Glomerular endothelial cell (primary cell): Measurements from ENCODE around the gene MR1. TPM values are rescaled to one million over a fixed set of nuclear protein-coding genes. Genes with fewer than 3 reads are reported as not detected.

Source experiments
- DNase-seq: peaks from one replicate; pipeline ENCODE4 v3.0.0-alpha.2; 2011; ENCODE audit warnings: low read depth, low spot score; ENCODE audit errors: extremely low read depth
- total RNA-seq: library from RNA; depleted of rRNA; stranded (reverse); fragments of >200 nt; gene quantifications from 2 replicates; pipeline ENCODE4 v1.2.3, GENCODE V29; 2015

The MR1 gene
- total RNA-seq, 1 donor from 2014 or later: 1.2 TPM

DNA sequence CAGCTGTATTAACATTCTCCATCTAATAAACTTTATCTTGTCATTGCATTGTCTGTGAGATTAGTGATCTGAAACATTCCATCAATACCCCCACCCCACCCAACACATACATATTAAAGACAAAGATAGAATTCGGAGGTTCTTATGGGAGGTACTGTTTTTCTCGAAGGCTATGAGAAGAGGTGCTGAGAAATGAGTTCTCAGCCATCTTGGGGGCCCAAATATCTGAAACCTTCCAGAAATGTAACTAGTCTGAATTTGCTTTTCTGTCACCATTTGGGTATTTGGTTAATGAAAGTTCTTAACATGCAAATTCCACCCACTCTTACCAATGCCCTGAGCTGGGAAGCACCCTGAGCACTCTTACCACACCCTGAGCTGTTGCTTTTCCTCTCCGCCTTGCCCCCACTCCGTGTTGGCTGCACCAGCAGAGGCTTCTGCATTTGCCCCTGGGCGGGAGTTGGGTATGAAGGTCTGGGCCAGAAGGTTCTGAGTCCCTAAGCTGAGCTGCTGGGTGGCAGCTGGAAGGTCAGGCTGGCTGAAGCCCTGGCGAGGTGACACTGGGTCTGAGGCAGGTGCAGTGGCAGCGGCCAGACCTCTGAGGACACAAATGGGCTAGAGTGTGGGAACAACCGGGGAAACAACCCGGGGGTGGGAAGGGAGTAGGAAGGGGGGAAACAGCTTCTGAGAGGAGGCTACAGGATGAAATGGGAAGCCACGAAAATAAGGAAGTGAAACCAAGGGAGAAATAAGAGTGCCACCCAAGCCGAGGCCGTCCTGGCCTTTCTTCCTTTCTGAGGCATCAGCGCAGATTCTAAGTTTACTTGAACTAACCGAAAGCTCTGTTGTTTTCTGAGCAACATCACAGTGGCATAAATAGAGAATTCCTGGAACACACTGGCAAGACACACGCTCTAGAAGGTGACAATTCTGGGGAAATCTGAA lies 28.4 kb downstream of the MR1 start:
- no peak for DNase-seq

DNA sequence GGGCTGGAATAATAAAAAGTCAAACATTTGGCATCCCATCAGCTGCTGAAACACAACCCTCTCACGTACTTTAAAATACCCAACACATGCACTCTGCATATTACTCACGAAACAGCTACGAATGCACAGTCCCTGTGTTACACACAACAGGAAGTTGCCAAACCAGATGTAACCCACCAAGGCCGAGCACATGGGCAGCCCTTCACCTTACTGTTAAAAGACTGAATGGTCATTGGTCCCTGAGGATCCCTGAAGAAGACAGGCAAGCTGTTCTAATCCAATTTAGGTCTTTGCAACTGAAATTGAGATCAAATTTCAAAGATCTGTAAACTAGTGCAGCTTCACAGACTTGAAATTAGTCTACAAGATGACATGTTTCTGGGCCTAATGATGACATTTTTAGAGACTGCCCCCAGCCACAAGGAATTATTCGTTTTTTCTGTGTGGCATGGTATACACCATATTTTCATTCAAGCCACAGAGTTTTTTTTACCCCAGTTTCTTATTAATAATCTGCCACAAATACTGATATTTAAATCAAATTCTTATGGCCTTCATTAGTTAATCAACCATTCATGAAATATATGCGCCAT lies 29.1 kb downstream of the MR1 start:
- DNase-seq: no peak

DNA sequence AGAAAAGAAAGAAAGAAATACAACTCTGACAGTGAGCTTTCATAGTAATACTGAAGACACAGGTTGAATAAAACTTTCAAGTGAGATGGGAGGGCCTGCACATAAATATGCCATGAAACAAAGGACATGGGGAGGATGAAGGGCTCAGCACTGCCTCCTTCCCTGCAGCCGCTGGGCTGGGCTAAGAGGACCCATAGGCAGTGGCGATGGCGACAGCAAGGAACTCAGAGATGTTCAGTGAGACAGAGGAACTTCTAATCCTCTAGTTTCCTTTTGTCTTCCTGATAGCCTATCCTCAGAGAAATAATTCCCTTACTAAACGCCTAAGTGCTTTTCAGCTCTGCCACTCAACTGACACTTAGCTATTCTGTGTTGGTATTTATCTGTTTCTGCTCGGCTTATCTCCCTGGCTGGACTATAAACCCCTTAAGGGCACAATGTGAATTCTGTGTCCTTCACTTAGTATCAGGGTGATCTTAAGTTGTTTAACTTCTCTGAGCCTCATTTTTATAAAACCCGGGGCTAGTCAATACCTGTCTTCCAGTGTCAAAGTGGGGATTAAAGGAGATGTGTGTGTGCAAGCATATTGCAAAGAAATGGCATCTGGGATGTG lies 30.3 kb downstream of the MR1 start:
- no peak for DNase-seq

DNA sequence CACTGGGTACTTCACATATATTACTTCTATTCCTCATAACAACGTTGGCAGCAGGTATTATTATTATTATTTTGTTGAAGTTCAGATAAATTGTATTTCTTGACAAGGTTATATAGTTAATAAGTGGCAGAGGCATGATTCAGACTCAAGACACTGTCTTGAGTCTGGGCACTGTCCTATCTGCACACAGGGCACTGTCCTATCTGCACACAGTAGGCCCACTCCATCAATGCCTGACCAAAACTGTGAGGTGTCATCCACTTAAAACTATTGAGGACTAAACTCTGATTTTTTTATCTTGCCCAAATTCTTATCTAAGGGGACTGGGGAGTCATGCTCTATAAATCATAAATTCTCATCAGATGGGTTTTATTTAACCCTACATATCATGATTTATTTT lies 30.9 kb downstream of the MR1 start:
- no peak for DNase-seq

DNA sequence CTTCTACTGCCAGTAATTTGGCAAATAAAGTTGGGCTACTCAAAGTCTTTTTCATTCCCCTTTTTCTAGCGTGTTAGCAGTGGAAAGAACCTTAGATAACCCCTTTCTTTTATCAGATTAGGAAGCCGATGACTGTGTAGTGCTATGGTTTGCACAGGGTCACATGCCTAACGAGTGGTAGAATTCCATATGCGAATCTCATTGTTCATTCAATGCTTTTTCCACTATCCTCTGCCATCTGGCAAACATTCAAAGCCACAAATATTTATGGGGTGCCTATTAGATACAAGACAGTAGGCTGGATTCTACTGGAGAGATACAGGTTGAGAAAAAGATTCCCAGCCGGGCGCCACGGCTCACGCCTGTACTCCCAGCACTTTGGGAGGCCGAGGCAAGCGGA lies 39.9 kb downstream of the MR1 start:
- no peak for DNase-seq

DNA sequence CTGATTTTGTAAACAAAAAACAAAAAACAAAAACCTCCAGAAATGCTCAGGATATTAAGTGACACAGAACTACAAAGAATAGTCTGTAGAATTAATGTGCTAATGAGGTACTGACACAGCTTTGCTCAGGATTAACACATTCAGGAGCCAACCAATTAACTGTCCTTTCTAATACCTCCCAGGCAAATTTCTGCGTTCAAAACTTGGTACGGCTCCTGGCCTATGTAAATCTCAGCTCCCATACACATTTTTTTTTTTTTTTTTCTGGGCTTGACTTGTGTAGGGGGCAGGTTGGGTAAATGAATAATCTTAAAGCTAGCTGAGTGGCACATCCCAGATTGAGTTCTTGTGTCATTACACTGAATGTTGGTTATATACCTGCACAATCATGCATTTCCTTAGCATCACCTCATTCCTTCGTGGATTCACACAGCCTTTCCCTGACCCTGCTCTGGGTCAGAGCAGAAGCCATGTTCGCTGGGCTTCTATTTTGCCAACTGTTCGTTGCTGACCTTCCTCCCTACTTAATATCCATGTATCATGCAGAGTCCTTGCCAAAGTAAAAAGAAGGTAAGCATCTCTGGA lies 42.1 kb downstream of the MR1 start:
- DNase-seq: no peak

DNA sequence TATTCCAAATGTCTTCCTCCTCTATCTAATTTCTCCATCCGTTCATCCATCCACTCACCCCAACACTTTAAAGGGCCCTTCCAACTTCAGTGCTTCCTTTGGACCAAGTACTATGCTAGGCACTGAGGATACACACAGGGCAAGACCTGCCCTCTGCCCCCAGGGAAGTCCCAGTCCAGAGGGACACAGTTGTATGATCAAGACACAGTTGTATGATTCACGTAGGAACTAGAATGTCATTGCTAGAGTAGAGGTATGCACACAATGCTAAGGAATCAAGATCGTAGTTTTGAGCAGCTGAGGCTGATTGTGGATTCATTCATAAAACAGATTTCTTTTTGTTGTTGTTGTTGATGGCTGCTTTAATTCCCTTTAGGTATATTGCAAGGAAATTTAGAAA lies 43.1 kb downstream of the MR1 start:
- DNase-seq: no peak

DNA sequence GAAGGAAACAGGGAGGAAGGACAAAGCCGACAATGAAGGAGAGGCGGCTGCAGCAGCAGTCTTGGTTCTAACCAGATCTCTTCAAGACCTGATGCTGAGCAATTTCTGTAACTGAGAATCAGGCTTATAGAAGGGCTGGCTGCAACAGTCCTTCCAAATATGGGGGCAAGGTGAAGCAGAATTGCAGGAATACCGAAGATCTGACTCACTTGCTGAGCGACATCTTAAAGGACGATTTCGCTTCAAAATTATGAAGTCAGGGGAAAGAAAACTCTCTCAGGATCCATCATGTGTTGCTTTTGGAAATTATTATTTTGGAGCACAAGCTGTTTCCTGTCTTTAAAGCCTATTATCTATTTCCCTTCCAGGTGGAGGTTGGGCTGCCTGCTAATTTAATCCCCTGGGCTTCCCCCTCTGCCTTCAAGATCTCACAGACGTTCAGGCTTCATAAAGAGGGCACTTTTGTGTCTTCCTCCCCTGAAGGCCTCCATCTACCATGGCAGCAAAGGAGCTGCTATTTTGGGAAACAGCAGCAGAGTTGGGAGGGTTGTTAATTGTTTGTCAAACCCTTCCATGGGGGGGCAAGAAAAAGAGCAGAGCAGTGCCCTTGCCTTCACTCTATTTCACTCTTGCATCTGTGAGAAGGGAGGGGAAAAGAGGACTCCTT lies 43.9 kb downstream of the MR1 start:
- no peak for DNase-seq

DNA sequence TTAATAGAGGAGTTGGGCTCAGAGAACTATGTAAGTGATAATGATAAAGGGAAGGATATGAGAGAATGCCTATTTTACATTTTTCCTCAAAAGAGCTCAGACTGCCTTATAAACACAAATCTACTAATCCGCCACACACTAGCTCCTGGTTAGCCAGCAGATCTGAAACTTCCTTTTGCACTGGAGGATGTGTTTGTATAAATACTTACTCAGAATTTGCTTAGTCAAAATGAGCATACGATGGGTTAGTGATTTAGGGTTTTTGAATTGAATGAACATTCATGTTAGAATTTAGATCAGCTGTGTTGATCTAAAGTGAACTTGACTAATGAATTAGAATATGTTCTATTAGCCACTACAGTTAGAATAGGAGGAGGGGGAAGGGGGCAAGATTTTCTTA lies 45.6 kb downstream of the MR1 start:
- no peak for DNase-seq

DNA sequence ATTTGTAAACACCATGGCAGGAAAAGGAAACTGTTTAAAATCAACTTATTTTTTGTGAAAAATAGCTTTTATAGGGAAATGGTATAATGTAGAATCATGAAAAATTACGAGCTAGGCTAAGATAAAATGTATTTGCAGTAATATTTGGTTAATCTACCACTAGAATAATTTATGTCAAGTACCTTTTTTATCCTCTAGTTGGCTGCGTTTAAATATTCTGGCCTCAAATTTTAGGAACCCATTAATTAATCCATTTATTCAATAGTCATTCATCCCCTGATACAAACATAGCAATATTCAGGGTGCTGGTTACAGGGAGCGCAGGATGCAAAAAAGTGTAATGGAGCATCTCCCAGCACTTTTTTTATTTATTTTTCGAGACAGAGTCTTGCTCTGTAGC lies 46.1 kb downstream of the MR1 start:
- DNase-seq: no peak

DNA sequence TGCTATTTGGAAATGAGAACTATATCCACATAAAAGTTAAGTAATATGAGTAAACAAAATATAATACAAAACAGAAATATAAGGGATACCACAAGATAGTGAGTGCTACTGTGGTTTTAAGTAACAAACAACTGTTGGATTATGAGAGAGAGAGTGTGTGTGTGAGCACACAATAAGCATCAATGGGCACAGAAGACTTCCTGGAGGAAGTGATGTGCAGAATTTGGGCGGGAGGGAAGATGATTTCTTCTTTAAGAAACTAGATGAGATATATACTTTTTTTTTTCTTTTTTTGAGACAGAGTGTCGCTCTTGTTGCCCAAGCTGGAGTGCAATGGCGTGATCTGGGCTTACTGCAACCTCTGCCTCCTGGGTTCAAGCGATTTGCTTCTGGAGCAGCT lies 46.8 kb downstream of the MR1 start:
- DNase-seq: no peak

DNA sequence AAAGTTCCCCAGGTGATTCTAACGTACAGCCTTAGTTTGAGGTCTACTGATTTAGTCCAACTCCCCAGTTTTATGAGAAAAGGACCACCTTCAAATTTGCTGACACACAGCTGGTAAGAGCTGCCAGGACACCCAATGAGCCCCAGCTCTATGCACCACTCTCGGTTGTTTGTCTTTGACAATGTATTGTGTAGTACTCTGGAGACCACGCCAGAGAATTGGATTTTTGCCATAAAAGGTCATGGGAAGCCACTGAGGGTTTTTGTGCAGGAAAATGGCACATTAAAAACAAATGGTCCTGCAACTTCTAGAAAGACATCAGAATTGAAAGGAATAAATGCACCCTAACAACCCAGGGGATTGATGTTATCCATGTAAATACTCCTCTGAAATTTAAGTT lies 47.6 kb downstream of the MR1 start:
- no peak for DNase-seq

DNA sequence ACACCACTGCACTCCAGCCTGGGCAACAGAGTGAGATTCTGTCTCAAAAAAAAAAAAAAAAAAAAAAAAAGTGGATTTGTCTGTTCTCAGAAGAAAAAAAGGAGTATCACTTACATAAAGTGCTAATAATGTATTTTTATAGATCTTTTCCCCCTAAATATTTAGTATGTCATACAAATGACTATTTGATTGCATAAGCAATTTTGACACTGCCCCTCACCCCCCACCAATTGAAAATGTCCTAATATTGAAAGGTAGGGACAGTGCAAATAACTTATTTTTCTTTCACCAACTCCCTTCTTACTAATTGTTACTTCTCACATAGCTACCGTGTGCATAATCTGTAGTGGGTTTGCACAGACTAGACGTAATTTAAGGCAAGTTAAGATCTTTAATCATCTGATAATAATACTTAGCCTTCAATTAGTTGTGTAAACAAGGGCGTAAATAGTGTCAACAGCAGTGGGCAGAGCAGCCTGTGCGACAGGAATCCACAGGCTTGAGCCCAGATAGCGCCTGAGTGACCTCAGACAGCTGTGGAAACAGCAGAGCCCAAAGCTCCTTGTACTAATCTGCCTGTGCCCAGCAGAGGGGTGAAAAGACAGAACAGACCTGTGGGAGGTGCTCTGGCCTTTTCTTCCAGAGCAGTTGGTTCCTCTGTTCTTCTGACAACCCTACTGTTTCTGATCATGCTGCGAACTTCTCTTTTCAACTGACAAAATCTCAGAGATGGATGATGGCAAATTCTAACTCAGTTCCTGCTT lies 50.2 kb downstream of the MR1 start:
- no peak for DNase-seq

DNA sequence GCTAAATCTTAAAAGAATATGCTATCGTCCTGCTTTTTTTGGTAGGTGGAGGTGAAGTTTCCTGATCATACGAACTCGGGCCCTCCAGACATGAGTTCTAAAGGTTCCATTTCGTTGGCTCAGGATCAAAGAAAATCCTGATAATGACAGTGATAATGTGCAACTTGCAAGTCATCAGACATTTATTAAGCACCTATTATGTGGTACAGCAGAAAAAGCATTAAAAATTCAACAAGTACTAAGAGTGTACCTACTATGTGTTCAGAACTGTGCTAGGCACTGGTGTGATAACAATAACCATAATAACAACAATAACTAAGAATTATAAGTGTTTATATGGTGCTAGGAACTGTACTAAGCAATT lies 50.8 kb downstream of the MR1 start:
- DNase-seq: no peak

DNA sequence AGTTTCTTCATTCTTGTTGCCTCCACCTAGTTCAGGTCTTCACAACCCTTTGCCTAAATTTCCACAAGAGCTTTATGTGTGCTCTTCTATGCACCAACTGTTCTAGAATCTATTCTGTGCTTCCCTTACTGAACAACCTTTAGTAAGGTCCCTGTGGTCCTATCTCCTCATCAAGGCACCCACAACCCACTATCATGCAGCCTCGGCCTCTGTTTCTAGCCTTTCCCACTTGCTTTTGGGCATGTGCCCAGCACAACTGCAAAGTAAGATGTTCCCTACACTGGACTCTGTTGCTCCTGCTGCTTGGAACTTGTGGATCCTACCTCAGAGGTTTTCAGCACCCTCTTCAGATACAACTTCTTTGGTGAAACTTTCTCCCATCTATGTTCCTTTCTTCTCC lies 52.3 kb downstream of the MR1 start:
- no peak for DNase-seq

DNA sequence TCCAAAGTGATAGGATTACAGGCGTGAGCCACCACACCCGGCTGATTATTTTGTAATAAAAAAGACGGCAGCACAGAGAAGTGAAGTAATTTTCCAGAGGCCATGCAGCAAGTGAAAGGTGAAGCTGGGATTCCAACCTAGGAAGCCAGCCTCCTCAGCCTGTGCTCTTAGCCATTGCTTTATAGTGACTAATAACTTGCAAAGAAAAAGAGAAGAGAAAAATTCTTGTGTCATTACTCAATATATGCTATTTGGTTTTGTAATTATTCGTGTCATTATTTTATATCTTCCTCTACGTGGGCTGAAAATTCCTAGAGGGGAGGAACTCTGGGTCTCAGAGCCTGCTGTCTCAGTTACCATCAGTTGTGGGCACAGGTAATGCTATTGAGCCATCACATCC lies 53.1 kb downstream of the MR1 start:
- DNase-seq: no peak

DNA sequence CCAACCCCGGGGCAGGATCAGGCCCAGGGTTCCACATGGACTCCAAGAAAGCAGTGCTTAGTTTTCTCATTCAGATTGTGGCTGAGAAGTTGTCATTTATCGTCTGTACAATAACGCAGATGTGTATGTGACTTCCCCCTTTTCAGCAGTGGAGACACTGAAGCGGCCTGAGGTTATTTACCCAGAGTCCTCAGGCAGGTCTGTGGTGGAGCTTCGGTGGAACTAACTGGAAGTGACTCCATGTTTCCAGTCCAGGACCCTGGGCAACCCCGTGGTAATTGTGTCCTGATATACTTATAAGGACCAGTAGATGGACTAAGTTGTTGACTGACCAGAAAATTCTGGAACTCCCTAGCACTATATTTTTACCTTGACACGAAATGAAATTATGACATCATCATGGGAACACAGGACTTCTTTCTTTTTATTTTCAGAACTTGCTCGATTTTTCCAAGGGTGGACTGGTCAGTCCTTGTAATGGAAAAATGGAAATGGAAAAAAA lies 53.7 kb downstream of the MR1 start:
- DNase-seq: no peak

DNA sequence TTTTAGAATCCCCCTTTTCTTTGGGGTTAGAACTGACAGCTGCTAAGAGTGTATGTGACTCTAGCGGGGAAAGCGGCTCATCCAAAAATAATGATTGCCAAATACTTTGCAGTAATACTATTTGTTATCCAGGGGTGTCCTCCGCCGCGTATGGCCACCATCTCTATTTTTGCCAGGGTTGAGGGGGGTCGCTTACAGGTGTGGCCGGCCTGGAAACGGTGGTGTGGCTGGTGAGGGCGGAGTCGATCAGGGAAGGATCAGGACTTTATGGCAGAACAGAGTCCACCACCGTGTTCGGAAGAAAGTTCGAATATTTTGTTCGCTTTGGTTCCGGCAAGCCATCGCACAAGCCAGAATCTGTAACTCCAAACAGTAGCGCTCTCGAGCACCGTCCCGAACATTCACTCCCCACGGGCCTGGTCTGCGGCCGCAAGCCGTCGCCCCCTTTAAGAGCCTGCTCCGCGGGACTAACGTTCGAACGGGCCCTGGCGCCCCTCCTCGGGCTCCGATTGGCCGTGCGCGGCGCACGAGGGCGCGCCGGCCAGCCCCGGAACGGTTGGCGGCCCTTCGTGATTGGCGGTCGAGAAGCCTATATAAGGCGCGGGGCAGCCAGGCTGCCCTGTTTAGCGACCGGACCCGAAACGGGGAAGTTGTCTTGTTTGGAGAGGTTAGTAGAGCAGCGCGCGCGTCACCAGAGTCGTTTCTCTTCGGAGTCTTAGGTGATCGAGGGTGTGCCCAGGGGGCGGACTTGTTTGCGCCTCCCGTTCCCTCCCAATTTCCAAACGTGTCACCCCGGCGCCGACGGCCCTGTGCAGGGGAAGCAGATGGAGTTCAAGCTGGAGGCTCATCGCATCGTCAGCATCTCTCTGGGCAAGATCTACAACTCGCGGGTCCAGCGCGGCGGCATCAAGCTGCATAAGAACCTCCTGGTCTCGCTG lies 54.6 kb downstream of the MR1 start, which contains the start of gene IER5:
Gene IER5 (plus strand): TSS at position 622 of the 938 bp plus-strand sequence. CDS start 203 bp downstream, at position 825.
- DNase-seq: no peak
